HEK293 (cell line): ENCODE data around the gene USP36.
A peak's percentile ranks its signal among the peaks of the same experiment; 100 is the strongest.

Source experiments
- CTCF ChIA-PET: fragments of 350-600 bp; formaldehyde crosslinking; extraction: SDS; loops from one replicate; lab custom pipeline; 2021; ENCODE audit warnings: antibody characterized with exemption; lab: Yijun Ruan, JAX
- POLR2A ChIA-PET: fragments of 300-600 bp; formaldehyde crosslinking; extraction: SDS; loops from one replicate; lab custom pipeline; 2020; ENCODE audit warnings: antibody characterized with exemption, inconsistent platforms; lab: Yijun Ruan, JAX
- H3K27ac ChIP-seq: fragments of 200-500 bp; sonication (Bioruptor generic); 2 replicates; pipeline ENCODE4 v1.5.1; 2014; ENCODE audit warnings: low read depth, low read length, control low read depth, inconsistent platforms; ENCODE audit errors: extremely low read depth
- H3K36me3 ChIP-seq, 2 experiments: fragments of 200-500 bp in 1 of 2; sonication (Bioruptor generic) in 1 of 2; 1 replicate in 1 of 2; 2 replicates in 1 of 2; pipeline ENCODE4 v1.5.1; 2014 to 2017; ENCODE audit warnings: inconsistent platforms in 2 of 2, low read length in 2 of 2; ENCODE audit not compliant: control insufficient read depth in 2 of 2, insufficient read depth in 1 of 2
- H3K4me1 ChIP-seq: fragments of 200-500 bp; sonication (Bioruptor generic); 2 replicates; pipeline ENCODE4 v1.5.1; 2014; ENCODE audit warnings: mild to moderate bottlenecking, low read length, inconsistent platforms; ENCODE audit not compliant: control insufficient read depth, insufficient read depth
- H3K4me3 ChIP-seq: 2 replicates; pipeline ENCODE4 v1.5.1; 2011; ENCODE audit warnings: low read depth, mild to moderate bottlenecking, control low read depth, low read length, moderate library complexity
- H3K9me3 ChIP-seq: fragments of 200-500 bp; sonication (Bioruptor generic); 2 replicates; pipeline ENCODE4 v1.5.1; 2014; ENCODE audit warnings: low read depth, low read length, inconsistent platforms; ENCODE audit not compliant: control insufficient read depth, insufficient read depth
- EGR2 ChIP-seq: fragments of 450-650 bp; formaldehyde crosslinking; IDR thresholded peaks from 2 replicates; pipeline ENCODE4 v1.5.1; 2016; ENCODE audit warnings: low read depth, missing biosample characterization, missing genetic modification characterization
- HIC1 ChIP-seq: fragments of 450-650 bp; formaldehyde crosslinking; IDR thresholded peaks from 2 replicates; pipeline ENCODE4 v1.5.1; 2016; ENCODE audit warnings: missing biosample characterization, missing genetic modification characterization
- ZFHX2 ChIP-seq: fragments of 450-650 bp; formaldehyde crosslinking; conservative IDR thresholded peaks from 2 replicates; pipeline ENCODE4 v1.5.1; 2016; ENCODE audit warnings: missing biosample characterization, missing genetic modification characterization
- ZNF121 ChIP-seq: fragments of 450-650 bp; formaldehyde crosslinking; IDR thresholded peaks from 2 replicates; pipeline ENCODE4 v1.5.1; 2016; ENCODE audit warnings: missing biosample characterization, missing genetic modification characterization
- ZNF518A ChIP-seq: fragments of 450-650 bp; formaldehyde crosslinking; conservative IDR thresholded peaks from 2 replicates; pipeline ENCODE4 v1.5.1; 2016; ENCODE audit warnings: low read depth, missing biosample characterization, missing genetic modification characterization
- ZNF558 ChIP-seq: fragments of 450-650 bp; formaldehyde crosslinking; IDR thresholded peaks from 2 replicates; pipeline ENCODE4 v1.5.1; 2016; ENCODE audit warnings: missing biosample characterization, missing genetic modification characterization
- ZNF560 ChIP-seq: fragments of 450-650 bp; formaldehyde crosslinking; IDR thresholded peaks from 2 replicates; pipeline ENCODE4 v1.5.1; 2017; ENCODE audit warnings: missing biosample characterization, missing genetic modification characterization, borderline replicate concordance
- ZNF692 ChIP-seq: fragments of 450-650 bp; formaldehyde crosslinking; IDR thresholded peaks from 2 replicates; pipeline ENCODE4 v1.5.1; 2016; ENCODE audit warnings: missing biosample characterization, missing genetic modification characterization
- ZSCAN23 ChIP-seq: fragments of 450-650 bp; formaldehyde crosslinking; IDR thresholded peaks from 2 replicates; pipeline ENCODE4 v1.5.1; 2016; ENCODE audit warnings: missing biosample characterization, missing genetic modification characterization

USP36 gene

GRCh38 chr17:78822552-78822951 is 18.1 kb downstream of the USP36 start:
- Histone ChIP-seq H3K4me1 (no peaks in the 10 kb centered on the region), H3K36me3 (peaks cover 55 to 97% of the 10 kb centered on the region in 2 experiments), H3K27ac (no peak overlapping the region), H3K9me3 (no peaks in the 10 kb centered on the region), H3K4me3 (no peak overlapping the region)
- TF ChIP-seq ZSCAN23, result no peak
- TF ChIP-seq EGR2 (tag by site-specific recombination), result 0 out of 2 replicates have a peak, but pooled peaks have one; percentile 22
- ChIA-PET POLR2A (no interaction called here), CTCF (no interaction called here)

- H3K4me1 ChIP-seq, result no peaks in the 10 kb centered on the region
- peaks cover 58 to 97% of the 10 kb centered on the region in 2 experiments for H3K36me3 ChIP-seq
- TF ChIP-seq EGR2 (tag by site-specific recombination) (peak; percentile 71), HIC1 (tag by site-specific recombination) (no peak), ZFHX2 (tag by site-specific recombination) (peak; percentile 38; the same call in 1 of the 2 replicates), ZNF518A (tag by site-specific recombination) (no peak), ZNF558 (tag by site-specific recombination) (no peak)
- H3K4me3 ChIP-seq, result no peak overlapping the region
- CTCF ChIA-PET, result no interaction called here
- POLR2A ChIA-PET, result interaction anchor here (0.6 kb wide), 1 partner anchor 125 kb away, joined by 5 read pairs; no protein-coding TSS in a partner anchor
- H3K27ac ChIP-seq, result no peak overlapping the region
- no peaks in the 10 kb centered on the region for H3K9me3 ChIP-seq
Observed at GRCh38 chr17:78821961-78822360, 18.7 kb downstream of the USP36 start.

- ChIA-PET CTCF (no interaction called here), POLR2A (no interaction called here)
- Histone ChIP-seq H3K4me1 (no peaks in the 10 kb centered on the region), H3K9me3 (no peaks in the 10 kb centered on the region), H3K4me3 (no peak overlapping the region), H3K36me3 (peaks cover 58 to 97% of the 10 kb centered on the region in 2 experiments), H3K27ac (no peak overlapping the region)
- TF ChIP-seq ZNF560 (tag by site-specific recombination), result no peak
Observed at GRCh38 chr17:78820841-78821240, 19.8 kb downstream of the USP36 start.

GRCh38 chr17:78819806-78820792 is 20.5 kb downstream of the USP36 start:
- Histone ChIP-seq H3K9me3 (no peaks in the 10 kb centered on the region), H3K4me3 (no peak overlapping the region), H3K36me3 (peaks cover 64 to 97% of the 10 kb centered on the region in 2 experiments), H3K27ac (no peak overlapping the region), H3K4me1 (no peaks in the 10 kb centered on the region)
- TF ChIP-seq ZNF692 (tag by site-specific recombination), result no peak
- peak; percentile 94 for TF ChIP-seq ZNF121 (tag by site-specific recombination)
- ChIA-PET POLR2A (no interaction called here), CTCF (interaction anchor here (0.6 to 1.0 kb wide), 3 partner anchors 7 to 51 kb away, joined by 3 read pairs; no protein-coding TSS in a partner anchor)
